Right renal cortex interstitium (tissue), 3 donors: ENCODE results near the gene GNG2. TPM values are rescaled to one million over a fixed set of nuclear protein-coding genes. Genes with fewer than 3 reads are reported as not detected.

Source experiments
- DNase-seq, 3 donors: peaks; one replicate each; pipeline ENCODE4 v3.0.0-alpha.2; 2013; ENCODE audit warnings: low read depth in 3 of 3, low spot score in 2 of 3
- polyA plus RNA-seq, 3 donors: library from polyadenylated mRNA; unstranded; fragments of 120-200 nt; gene quantifications; one replicate each; pipeline ENCODE4 v1.2.1, GENCODE V29; 2013; ENCODE audit not compliant: insufficient read length in 3 of 3

Gene GNG2
- polyA plus RNA-seq, 3 donors, result 72.5 to 83.8 (median 78.3) TPM

DNA sequence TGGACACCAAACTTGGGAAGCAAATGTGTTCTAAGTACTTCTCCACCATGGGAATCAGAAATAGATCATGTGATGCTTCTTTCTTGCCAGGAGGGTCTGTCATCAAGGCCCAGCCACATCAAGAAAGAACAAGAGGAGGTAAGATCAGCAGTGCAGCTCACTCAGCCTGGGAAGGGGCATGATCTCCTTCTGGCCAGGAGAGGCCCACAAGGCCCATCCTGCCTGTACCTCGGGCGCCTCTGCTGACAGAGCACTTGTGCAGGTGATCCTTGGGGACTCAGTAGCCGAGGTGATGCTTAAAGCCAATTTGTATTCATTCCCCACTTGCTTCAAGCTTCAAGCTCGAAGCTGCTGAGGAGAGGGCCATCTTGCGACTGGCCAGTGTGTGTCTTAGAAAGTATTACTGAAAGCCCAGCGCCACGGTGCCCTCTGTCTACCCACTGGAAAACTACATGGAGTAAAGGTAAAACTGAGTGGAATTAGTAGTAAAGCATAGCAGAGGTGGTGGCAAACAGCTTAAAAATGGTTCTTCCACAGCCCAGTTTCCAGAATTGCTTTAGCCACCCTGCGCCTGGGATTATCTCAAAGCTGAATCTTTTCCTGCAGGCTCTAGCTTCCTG, 155.1 kb downstream of the GNG2 start:
- DNase-seq, result no peak

DNA sequence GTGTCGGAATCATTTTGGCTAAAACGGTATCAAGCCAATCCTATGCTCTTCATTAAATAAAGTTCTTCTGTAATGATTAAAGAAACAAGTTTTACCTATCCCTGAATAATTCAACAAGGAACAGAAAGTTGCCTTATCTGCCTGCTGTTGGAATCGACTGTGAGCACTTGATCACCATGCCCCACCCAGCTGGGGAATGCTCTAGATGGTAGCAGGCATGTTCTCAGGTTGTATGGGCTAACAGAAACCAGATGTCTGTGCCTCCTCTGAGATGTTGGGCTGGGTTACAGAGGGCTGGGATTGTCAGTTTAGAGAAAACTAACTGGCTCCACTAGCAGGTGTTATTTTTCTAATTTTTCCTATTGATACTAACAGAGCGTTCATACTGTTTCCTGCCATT, 157.8 kb downstream of the GNG2 start:
- no peak for DNase-seq

DNA sequence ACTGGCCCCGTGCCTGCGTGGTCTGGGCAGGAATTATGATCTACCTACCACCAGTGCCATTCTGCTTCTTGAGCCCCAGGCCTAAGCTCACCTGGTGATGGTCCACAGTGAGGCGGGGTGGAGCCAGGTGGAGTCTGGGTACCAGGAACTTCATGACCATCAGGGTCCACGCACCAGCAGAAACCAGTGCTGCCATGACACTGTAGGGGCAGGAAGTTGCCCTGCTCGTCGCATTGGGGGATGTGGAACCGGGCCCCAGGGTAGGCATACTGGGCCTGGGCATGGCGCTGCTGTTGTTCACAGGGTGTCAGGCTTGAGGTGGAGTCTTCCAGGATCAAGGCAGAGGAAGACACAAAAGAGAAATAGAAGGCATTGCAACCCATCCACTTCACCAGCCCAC, 158.6 kb downstream of the GNG2 start:
- DNase-seq, result no peak

Other genes starting within 250 kb of the GNG2 start
- gene FRMD6, start 208.7 kb upstream of the GNG2 start, polyA plus RNA-seq, result 10 to 100 TPM; 17.7 to 20.5 (median 19.6) TPM
- 100 to 1,000 TPM; 323 to 336 (median 332) TPM for gene RTRAF, start 128.9 kb downstream of the GNG2 start, polyA plus RNA-seq
- gene NID2, start 208.4 kb downstream of the GNG2 start, polyA plus RNA-seq, result 100 to 1,000 TPM; 109 to 129 (median 117) TPM